ENCODE data around the gene FLVCR2. TPM values are rescaled to one million over a fixed set of nuclear protein-coding genes. Genes with fewer than 3 reads are reported as not detected.

FLVCR2 gene
- total and polyA plus RNA-seq, 8 donors = 4.3 to 30.9 (median 7.9) TPM

- Histone ChIP-seq H3K27me3 (no peaks in the 10 kb centered on the region), H3K9me3 (no peaks in the 10 kb centered on the region), H3K4me3 (no peak overlapping the region), H3K36me3 (no peaks in the 10 kb centered on the region), H3K27ac (no peak overlapping the region), H3K4me1 (peaks cover 0 to 30% of the 10 kb centered on the region in 2 donors)
- intact Hi-C loops (cut with DNase I) = loop anchor here in 1 of 2 donors (5.0 kb wide), 1 partner anchor 255 kb away; no protein-coding TSS in a partner anchor
- DNase-seq = no peak
- TF ChIP-seq CTCF (IDR thresholded peaks at IDR 0.05) = no peak
- ATAC-seq = no peak
Measured at GRCh38 chr14:75562089-75562488, 16.3 kb upstream of the FLVCR2 start.

GRCh38 chr14:75562489-75562888 lies 15.9 kb upstream of the FLVCR2 start:
- no peak overlapping the region for H3K4me3 ChIP-seq
- no peak for TF ChIP-seq CTCF (IDR thresholded peaks at IDR 0.05)
- H3K36me3 ChIP-seq = no peaks in the 10 kb centered on the region
- no peaks in the 10 kb centered on the region for H3K27me3 ChIP-seq
- H3K4me1 ChIP-seq = peaks cover 0 to 30% of the 10 kb centered on the region in 2 donors
- H3K9me3 ChIP-seq = no peaks in the 10 kb centered on the region
- intact Hi-C loops (cut with DNase I) = loop anchor here in 1 of 2 donors (5.0 kb wide), 1 partner anchor 255 kb away; no protein-coding TSS in a partner anchor
- no peak overlapping the region for H3K27ac ChIP-seq
- no peak for DNase-seq
- ATAC-seq = no peak

- no peak overlapping the region for H3K27ac ChIP-seq
Measured at GRCh38 chr14:75563931-75564330, 14.5 kb upstream of the FLVCR2 start.

GRCh38 chr14:75565056-75565455 lies 13.4 kb upstream of the FLVCR2 start:
- no peaks in the 10 kb centered on the region for H3K27me3 ChIP-seq
- no peak overlapping the region for H3K4me3 ChIP-seq
- intact Hi-C loops (cut with DNase I) = no loop called here
- H3K27ac ChIP-seq = no peak overlapping the region
- no peaks in the 10 kb centered on the region for H3K36me3 ChIP-seq
- peaks cover 0 to 18% of the 10 kb centered on the region in 2 donors for H3K4me1 ChIP-seq
- DNase-seq (no peak), ATAC-seq (no peak)
- no peaks in the 10 kb centered on the region for H3K9me3 ChIP-seq
- TF ChIP-seq CTCF (IDR thresholded peaks at IDR 0.05) = no peak

More at GRCh38 chr14:75563931-75564330, 14.5 kb upstream of the FLVCR2 start:
- intact Hi-C loops (cut with DNase I) = loop anchor here in 1 of 2 donors (5.0 kb wide), 1 partner anchor 257 kb away; no protein-coding TSS in a partner anchor
- H3K27me3 ChIP-seq = no peaks in the 10 kb centered on the region
- H3K9me3 ChIP-seq = no peaks in the 10 kb centered on the region
- H3K4me3 ChIP-seq = no peak overlapping the region
- ATAC-seq (no peak), DNase-seq (no peak)
- no peaks in the 10 kb centered on the region for H3K36me3 ChIP-seq
- TF ChIP-seq CTCF (IDR thresholded peaks at IDR 0.05) = no peak
- H3K4me1 ChIP-seq = peaks cover 0 to 24% of the 10 kb centered on the region in 2 donors

- Histone ChIP-seq H3K9me3 (no peaks in the 10 kb centered on the region), H3K4me1 (peaks cover 0 to 5% of the 10 kb centered on the region in 2 donors), H3K4me3 (no peak overlapping the region), H3K27me3 (no peaks in the 10 kb centered on the region), H3K36me3 (no peaks in the 10 kb centered on the region), H3K27ac (no peak overlapping the region)
- TF ChIP-seq CTCF (IDR thresholded peaks at IDR 0.05) = no peak
- intact Hi-C loops (cut with DNase I) = no loop called here
- ATAC-seq = no peak
- DNase-seq = no peak
Measured at GRCh38 chr14:75566321-75566720, 12.1 kb upstream of the FLVCR2 start.

Data from left lung (tissue), 10 donors.